Myocyte (in vitro differentiated cells): ENCODE results near the gene STBD1. TPM values are rescaled to one million over a fixed set of nuclear protein-coding genes. Genes with fewer than 3 reads are reported as not detected.
"Not testable (repeated sequence)": the region's sequence is repeated elsewhere in the genome, so short reads cannot be mapped to it uniquely, and the experiment has no call there.

ENCODE experiments used
- DNase-seq: peaks from one replicate; pipeline ENCODE4 v3.0.0-alpha.2; 2012; ENCODE audit warnings: low read depth
- total RNA-seq: library from RNA; depleted of rRNA; stranded (reverse); fragments of >200 nt; gene quantifications from 2 replicates; pipeline ENCODE4 v1.2.3, GENCODE V29; 2014

Gene STBD1
- total RNA-seq, 1 donor from 2014 or later: 15.8 TPM

- DNase-seq: no peak
These were observed 8.9 kb downstream of the STBD1 start for GRCh38 chr4:76315267-76315918.

- DNase-seq: no peak
These were observed 9.6 kb downstream of the STBD1 start for GRCh38 chr4:76316131-76316530.

GRCh38 chr4:76322236-76322635 is 15.7 kb downstream of the STBD1 start:
- no peak for DNase-seq

- no peak for DNase-seq
These were observed 18.5 kb downstream of the STBD1 start for GRCh38 chr4:76325072-76325471.

- DNase-seq: no peak
These were observed 20.0 kb downstream of the STBD1 start for GRCh38 chr4:76326515-76326914.

- DNase-seq: no peak
These were observed 28.4 kb downstream of the STBD1 start for GRCh38 chr4:76334885-76335284.

- no peak for DNase-seq
These were observed 32.8 kb downstream of the STBD1 start for GRCh38 chr4:76339364-76339763.

- peak; percentile 87 for DNase-seq
These were observed 34.5 kb downstream of the STBD1 start for GRCh38 chr4:76341063-76341462.

GRCh38 chr4:76342191-76342590 is 35.7 kb downstream of the STBD1 start:
- DNase-seq: peak; percentile 18

- no peak for DNase-seq
These were observed 36.3 kb downstream of the STBD1 start for GRCh38 chr4:76342803-76343202.

GRCh38 chr4:76354517-76355473 is 48.3 kb downstream of the STBD1 start:
- no peak for DNase-seq

- DNase-seq: peak; percentile 57
These were observed 51.4 kb downstream of the STBD1 start for GRCh38 chr4:76357981-76358380.

- not testable (repeated sequence) for DNase-seq
These were observed 53.4 kb downstream of the STBD1 start for GRCh38 chr4:76359881-76360466.

Other genes starting within 250 kb of the STBD1 start
- not detected in 2 replicates for gene ART3, start 232.0 kb upstream of the STBD1 start, total RNA-seq
- gene NUP54, start 158.3 kb upstream of the STBD1 start, total RNA-seq: 19.4 and 20.8 TPM in 2 replicates
- gene SCARB2, start 92.9 kb upstream of the STBD1 start, total RNA-seq: 208 and 216 TPM in 2 replicates
- gene FAM47E, start 55.0 kb upstream of the STBD1 start, total RNA-seq: 0.13 and 0.21 TPM in 2 replicates
- gene CCDC158, start 114.4 kb downstream of the STBD1 start, total RNA-seq: not detected in 2 replicates
- gene SHROOM3, start 128.5 kb downstream of the STBD1 start, total RNA-seq: 2.7 and 3.5 TPM in 2 replicates